Small intestine (tissue), 7 donors: ENCODE results near the gene MYO15B. TPM values are rescaled to one million over a fixed set of nuclear protein-coding genes. Genes with fewer than 3 reads are reported as not detected.

ENCODE experiments used
- DNase-seq, 2 donors: peaks; one replicate each; pipeline versions ENCODE4 v3.0.0 to v3.0.0-alpha.2; 2013
- FAIRE-seq: peaks from 2 replicates; lab custom pipeline; 2012; peaks lifted over from hg19 to GRCh38; lab: Jason Lieb, UNC
- H3K27ac ChIP-seq, 3 donors: one replicate each; pipeline ENCODE4 v1.5.1; 2013; ENCODE audit warnings: low read length in 2 of 3, mild to moderate bottlenecking in 2 of 3, control low read depth in 1 of 3, inconsistent platforms in 1 of 3, low read depth in 1 of 3, moderate library complexity in 1 of 3
- H3K27me3 ChIP-seq, 3 donors: one replicate each; pipeline ENCODE4 v1.6.1; 2013; ENCODE audit warnings: low read length in 3 of 3, inconsistent platforms in 1 of 3; ENCODE audit not compliant: control insufficient read depth in 3 of 3, insufficient read depth in 3 of 3
- H3K36me3 ChIP-seq, 3 donors: one replicate each; pipeline ENCODE4 v1.6.1; 2013; ENCODE audit warnings: low read length in 3 of 3, inconsistent platforms in 1 of 3, low read depth in 1 of 3, mild to moderate bottlenecking in 1 of 3, moderate library complexity in 1 of 3; ENCODE audit not compliant: control insufficient read depth in 3 of 3, insufficient read depth in 2 of 3
- H3K4me1 ChIP-seq, 3 donors: one replicate each; pipeline ENCODE4 v1.6.1; 2013; ENCODE audit warnings: low read length in 2 of 3, inconsistent platforms in 1 of 3, low read depth in 1 of 3, mild to moderate bottlenecking in 1 of 3, moderate library complexity in 1 of 3; ENCODE audit not compliant: control insufficient read depth in 3 of 3, insufficient read depth in 2 of 3
- H3K4me3 ChIP-seq, 3 donors: one replicate each; pipeline ENCODE4 v1.5.1; 2013; ENCODE audit warnings: low read length in 3 of 3, control low read depth in 1 of 3, inconsistent platforms in 1 of 3, low read depth in 1 of 3, mild to moderate bottlenecking in 1 of 3, moderate library complexity in 1 of 3
- H3K9me3 ChIP-seq, 2 donors: one replicate each; pipeline ENCODE4 v1.6.1; 2013; ENCODE audit warnings: low read depth in 1 of 2, low read length in 1 of 2; ENCODE audit not compliant: control insufficient read depth in 2 of 2, insufficient read depth in 1 of 2
- WGBS, 3 donors: extraction: QIAGEN DNeasy Blood & Tissue Kit; methylation state at CpG; one replicate each; pipeline ENCODE4 v1.1.7; 2013; 5-methylcytosine and 5-hydroxymethylcytosine counted together
- polyA plus RNA-seq, 4 donors: library from polyadenylated mRNA; stranded (reverse) in 3 of 4; unstranded in 1 of 4; fragments of 200-250 nt in 3 of 4; fragments of 120-200 nt in 1 of 4; gene quantifications; one replicate each; pipeline versions ENCODE4 v1.2.1 to v1.2.3, GENCODE V29; 2013
- donor health status: healthy with polysubstance abuse.
- donor health status: control.
- donor health status: control.
- donor health status: Bipolar disorder and iron deficiency.
- donor health status: healthy.

MYO15B gene
- polyA plus RNA-seq, 4 donors, result 279 to 3,618 (median 1,437) TPM

DNA sequence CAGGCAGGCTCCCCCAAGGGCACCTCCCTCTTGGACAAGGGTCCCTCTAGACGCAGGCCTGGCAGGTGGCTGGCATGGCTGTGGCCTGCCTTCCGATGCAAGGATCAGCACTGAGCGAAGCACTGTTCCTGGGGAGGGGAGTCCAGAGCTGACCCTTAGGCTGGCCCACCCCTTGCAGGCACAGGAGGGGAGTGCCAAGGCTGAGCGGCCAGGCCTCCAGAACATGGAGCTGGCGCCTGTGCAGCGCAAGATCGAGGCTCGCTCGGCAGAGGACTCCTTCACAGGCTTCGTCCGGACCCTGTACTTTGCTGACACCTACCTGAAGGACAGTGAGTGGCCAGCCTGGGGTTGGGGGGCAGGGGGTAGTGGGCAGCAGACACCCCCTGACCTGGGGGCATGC, 16.8 kb upstream of the MYO15B start:
- H3K36me3 ChIP-seq, result peaks cover 0 to 94% (median 31%) of the 10 kb centered on the region in 3 donors
- WGBS, 3 donors, result 92 to 93% (median 93%) methylated on average over 11 of the region's 11 CpGs
- H3K27ac ChIP-seq, result peak overlapping the region in 2 of 3 donors; percentile 28 to 33

DNA sequence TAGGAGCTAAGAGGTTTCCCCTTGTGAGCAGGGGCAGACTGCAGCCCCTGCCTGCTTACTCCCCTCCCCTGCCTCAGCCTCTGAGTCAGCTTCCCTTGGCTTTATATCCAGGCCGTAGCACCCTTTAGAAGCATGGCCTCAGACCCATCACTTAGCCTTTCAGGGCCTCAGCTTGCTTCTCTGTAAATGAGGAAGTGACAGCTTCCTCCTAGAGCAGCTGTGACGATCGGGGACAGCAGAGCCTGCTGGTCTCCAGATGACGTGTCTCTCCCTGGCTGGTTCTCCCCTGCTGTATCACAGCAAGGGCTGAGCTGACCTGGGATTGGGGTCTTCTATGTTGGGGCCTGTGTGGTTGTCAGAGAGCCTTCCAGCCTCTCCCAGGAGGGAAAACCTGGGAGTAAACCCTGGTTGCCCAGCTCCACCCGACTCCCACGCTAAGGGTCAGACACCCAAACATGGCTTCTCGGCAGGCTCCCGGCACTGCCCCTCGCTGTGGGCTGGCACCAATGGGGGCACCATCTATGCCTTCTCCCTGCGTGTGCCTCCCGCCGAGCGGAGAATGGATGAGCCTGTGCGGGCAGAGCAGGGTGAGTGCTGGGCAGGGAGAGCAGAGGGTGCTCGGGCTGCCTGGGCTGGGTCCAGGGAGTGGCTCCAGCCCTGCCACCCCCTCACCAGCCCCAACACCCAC, 16.3 kb upstream of the MYO15B start:
- Histone ChIP-seq H3K27ac (peak overlapping the region in 2 of 3 donors; percentile 28 to 62), H3K36me3 (peaks cover 0 to 92% (median 27%) of the 10 kb centered on the region in 3 donors), H3K4me1 (peaks cover 0 to 36% (median 0%) of the 10 kb centered on the region in 3 donors), H3K27me3 (no peaks in the 10 kb centered on the region), H3K9me3 (peaks cover 0 to 4% of the 10 kb centered on the region in 2 donors), H3K4me3 (no peak overlapping the region)
- 82 to 91% (median 86%) methylated on average over 9 to 15 of the region's 15 CpGs for WGBS, 3 donors
- FAIRE-seq (no peak), DNase-seq (no peak)

More for the DNA sequence above, 16.8 kb upstream of the MYO15B start:
- Histone ChIP-seq H3K4me1 (peaks cover 0 to 30% (median 0%) of the 10 kb centered on the region in 3 donors), H3K27me3 (no peaks in the 10 kb centered on the region), H3K9me3 (peaks cover 0 to 4% of the 10 kb centered on the region in 2 donors), H3K4me3 (no peak overlapping the region)
- FAIRE-seq, result no peak
- no peak for DNase-seq

DNA sequence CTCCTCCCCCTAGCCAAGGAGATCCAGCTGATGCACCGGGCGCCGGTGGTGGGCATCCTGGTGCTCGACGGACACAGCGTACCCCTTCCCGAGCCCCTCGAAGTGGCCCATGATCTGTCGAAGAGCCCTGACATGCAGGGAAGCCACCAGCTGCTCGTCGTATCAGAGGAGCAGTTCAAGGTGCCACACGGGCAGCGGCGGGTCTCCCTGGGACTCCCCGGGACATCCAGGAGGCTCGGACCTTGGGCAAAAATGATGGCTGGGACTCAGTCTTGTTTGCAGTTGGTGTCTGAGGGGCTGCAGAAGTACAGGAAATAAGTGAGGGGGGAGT, 15.8 kb upstream of the MYO15B start:
- no peak for DNase-seq
- H3K4me1 ChIP-seq, result peaks cover 0 to 39% (median 0%) of the 10 kb centered on the region in 3 donors
- whole genome bisulfite sequencing, 3 donors, result 83 to 97% (median 94%) methylated on average over 16 of the region's 16 CpGs
- no peak for FAIRE-seq
- H3K27ac ChIP-seq, result no peak overlapping the region
- H3K4me3 ChIP-seq, result no peak overlapping the region
- peaks cover 0 to 5% of the 10 kb centered on the region in 2 donors for H3K9me3 ChIP-seq
- H3K36me3 ChIP-seq, result peaks cover 0 to 87% (median 25%) of the 10 kb centered on the region in 3 donors
- no peaks in the 10 kb centered on the region for H3K27me3 ChIP-seq

DNA sequence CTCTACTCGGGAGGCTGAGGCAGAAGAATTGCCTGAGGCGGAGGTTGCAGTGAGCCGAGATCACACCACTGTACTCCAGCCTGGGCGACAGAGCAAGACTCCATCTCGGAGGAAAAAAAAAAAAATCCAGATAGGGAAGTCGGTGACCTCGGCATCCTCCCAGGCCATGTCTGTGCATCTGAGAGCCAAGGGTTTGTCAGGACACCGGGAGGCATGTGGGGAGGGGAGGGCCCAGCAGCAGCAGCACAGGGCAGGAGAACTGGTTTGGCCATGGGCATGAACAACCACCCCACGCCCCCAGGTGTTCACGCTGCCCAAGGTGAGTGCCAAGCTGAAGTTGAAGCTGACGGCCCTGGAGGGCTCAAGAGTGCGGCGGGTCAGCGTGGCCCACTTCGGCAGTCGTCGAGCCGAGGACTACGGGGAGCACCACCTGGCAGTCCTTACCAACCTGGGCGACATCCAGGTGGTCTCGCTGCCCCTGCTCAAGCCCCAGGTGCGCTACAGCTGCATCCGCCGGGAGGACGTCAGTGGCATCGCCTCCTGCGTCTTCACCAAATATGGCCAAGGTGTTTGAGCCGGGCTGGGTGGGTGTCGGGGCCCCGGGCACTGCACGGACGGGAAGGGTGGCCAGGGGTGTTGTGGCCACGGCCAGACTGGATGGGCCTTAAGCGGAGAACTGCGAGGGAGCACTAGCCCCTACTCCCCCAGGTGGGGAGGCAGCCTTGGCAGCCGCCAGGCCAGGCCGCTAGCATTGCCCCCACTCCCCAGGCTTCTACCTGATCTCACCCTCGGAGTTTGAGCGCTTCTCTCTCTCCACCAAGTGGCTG, 14.7 kb upstream of the MYO15B start:
- peaks cover 0 to 83% (median 25%) of the 10 kb centered on the region in 3 donors for H3K36me3 ChIP-seq
- peaks cover 0 to 43% (median 0%) of the 10 kb centered on the region in 3 donors for H3K4me1 ChIP-seq
- 89 to 92% (median 90%) methylated on average over 36 to 39 of the region's 39 CpGs for WGBS, 3 donors
- no peak overlapping the region for H3K27ac ChIP-seq
- FAIRE-seq (no peak), DNase-seq (no peak)
- H3K9me3 ChIP-seq, result peaks cover 0 to 15% of the 10 kb centered on the region in 2 donors
- no peak overlapping the region for H3K4me3 ChIP-seq
- no peaks in the 10 kb centered on the region for H3K27me3 ChIP-seq

DNA sequence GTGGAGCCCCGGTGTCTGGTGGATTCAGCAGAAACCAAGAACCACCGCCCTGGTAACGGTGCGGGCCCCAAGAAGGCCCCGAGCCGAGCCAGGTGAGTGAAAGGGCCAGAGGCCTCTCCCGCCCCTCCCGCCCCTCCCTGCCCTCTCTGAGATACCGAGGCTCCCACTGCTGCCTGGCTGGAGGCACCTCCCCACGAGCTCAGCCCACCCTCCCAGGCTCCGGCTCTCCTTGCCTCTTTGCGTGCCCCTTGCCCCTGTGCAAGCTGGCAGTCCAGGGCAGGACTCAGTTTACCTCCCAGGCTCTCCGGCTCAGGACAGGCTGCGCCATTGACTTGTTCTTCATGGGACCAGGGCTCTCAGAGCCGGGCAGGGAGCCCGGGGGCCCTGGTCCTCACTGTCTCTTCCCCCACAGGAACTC, 14.1 kb upstream of the MYO15B start:
- peaks cover 0 to 77% (median 23%) of the 10 kb centered on the region in 3 donors for H3K36me3 ChIP-seq
- peaks cover 0 to 21% of the 10 kb centered on the region in 2 donors for H3K9me3 ChIP-seq
- WGBS, 3 donors, result 69 to 78% (median 77%) methylated on average over 13 to 16 of the region's 16 CpGs
- H3K4me1 ChIP-seq, result peaks cover 0 to 48% (median 0%) of the 10 kb centered on the region in 3 donors
- H3K27me3 ChIP-seq, result no peaks in the 10 kb centered on the region
- DNase-seq (no peak), FAIRE-seq (no peak)
- no peak overlapping the region for H3K27ac ChIP-seq
- H3K4me3 ChIP-seq, result no peak overlapping the region

DNA sequence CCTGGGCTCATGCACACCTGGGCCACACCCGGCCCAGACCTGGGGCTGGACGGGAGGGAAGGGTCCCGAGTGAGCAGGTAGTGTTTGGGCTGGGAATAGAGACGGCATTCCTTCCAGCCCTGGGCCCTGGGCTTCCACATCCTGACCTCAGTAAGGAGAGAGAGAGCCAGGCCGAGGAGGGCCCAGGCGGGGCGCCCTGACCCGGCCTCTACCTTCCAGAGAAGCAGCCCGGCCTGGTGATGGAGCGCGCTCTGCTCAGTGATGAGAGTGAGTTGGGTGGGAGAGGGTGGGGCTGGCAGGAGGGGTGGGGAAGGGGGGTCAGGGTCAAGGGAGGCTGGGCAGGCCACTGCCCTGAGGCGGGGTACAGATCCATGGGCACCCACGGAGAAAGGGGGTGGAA, 13.6 kb upstream of the MYO15B start:
- H3K27me3 ChIP-seq, result no peaks in the 10 kb centered on the region
- no peak overlapping the region for H3K27ac ChIP-seq
- H3K4me1 ChIP-seq, result peaks cover 0 to 51% (median 0%) of the 10 kb centered on the region in 3 donors
- H3K36me3 ChIP-seq, result peaks cover 0 to 72% (median 19%) of the 10 kb centered on the region in 3 donors
- DNase-seq, result no peak
- no peak for FAIRE-seq
- 85 to 90% (median 88%) methylated on average over 11 to 13 of the region's 13 CpGs for WGBS, 3 donors
- no peak overlapping the region for H3K4me3 ChIP-seq
- H3K9me3 ChIP-seq, result peaks cover 0 to 21% of the 10 kb centered on the region in 2 donors

DNA sequence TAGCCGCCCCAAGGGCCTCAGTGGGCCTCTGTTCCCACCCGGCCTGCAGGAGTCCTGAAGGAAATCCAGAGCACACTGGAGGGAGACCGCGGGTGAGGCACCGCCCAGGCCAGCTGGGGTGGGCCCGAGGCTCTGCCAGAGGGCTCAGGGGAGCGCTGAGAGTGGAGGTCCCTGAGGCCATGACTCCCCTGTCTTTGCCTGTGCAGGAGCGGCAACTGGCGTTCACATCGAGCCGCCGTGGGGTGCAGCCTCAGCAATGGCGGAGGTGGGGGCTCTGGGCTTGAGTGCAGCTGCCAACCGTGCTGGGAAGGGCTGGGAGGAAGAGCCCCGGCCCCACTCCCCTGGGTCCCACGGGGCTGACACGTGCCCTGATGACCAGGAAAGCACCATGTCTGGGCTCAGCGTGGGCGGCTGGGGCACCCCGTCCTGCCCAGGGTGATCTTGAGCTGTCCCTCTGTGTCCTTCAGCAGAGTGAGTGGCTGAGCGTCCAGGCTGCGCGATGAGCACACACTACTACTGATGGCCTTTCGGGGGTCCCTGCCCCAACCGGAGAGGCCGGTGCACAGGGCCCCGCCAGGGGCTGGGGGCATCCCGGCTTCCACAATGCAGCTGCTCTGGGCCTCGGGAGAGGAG, 13.1 kb upstream of the MYO15B start:
- peaks cover 0 to 55% (median 0%) of the 10 kb centered on the region in 3 donors for H3K4me1 ChIP-seq
- H3K4me3 ChIP-seq, result no peak overlapping the region
- WGBS, 3 donors, result 80 to 87% (median 84%) methylated on average over 21 to 29 of the region's 29 CpGs
- DNase-seq (no peak), FAIRE-seq (no peak)
- H3K27ac ChIP-seq, result peak overlapping the region in 1 of 3 donors; percentile 72
- peaks cover 0 to 21% of the 10 kb centered on the region in 2 donors for H3K9me3 ChIP-seq
- peaks cover 0 to 67% (median 16%) of the 10 kb centered on the region in 3 donors for H3K36me3 ChIP-seq
- H3K27me3 ChIP-seq, result no peaks in the 10 kb centered on the region

DNA sequence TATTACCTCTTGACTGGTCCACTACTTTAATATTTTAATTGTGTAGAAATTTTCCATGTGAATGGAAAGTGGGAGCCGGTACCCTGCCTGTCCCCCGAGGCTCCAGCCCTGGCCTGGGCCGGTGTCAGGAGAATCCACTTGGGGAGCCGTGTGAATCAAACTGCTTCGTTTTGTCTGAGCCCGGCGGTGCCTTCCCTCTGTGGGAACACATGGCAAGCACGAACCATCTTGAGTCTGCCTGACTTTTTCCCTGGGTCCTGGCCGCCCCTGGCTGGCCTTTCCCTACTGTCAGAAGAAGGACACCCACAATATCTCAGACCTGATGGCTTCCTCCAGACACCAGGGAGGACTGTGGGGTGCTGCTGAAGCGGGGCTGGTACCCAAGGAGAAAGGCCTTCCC, 12.4 kb upstream of the MYO15B start:
- DNase-seq (no peak), FAIRE-seq (no peak)
- H3K27me3 ChIP-seq, result no peaks in the 10 kb centered on the region
- WGBS, 3 donors, result 87 to 94% (median 92%) methylated on average over 10 of the region's 10 CpGs
- peak overlapping the region in 2 of 3 donors; percentile 72 to 92 for H3K27ac ChIP-seq
- H3K9me3 ChIP-seq, result peaks cover 0 to 21% of the 10 kb centered on the region in 2 donors
- no peak overlapping the region for H3K4me3 ChIP-seq
- peaks cover 0 to 60% (median 16%) of the 10 kb centered on the region in 3 donors for H3K36me3 ChIP-seq
- H3K4me1 ChIP-seq, result peaks cover 0 to 55% (median 0%) of the 10 kb centered on the region in 3 donors
